DND-41 (cell line): Measurements from ENCODE around the gene TLR5.

Experiments
- CTCF ChIP-seq: IDR thresholded peaks from 2 replicates; pipeline ENCODE4 v1.5.1; 2012; ENCODE audit warnings: borderline replicate concordance, low read length, moderate library complexity, mild to moderate bottlenecking; ENCODE audit not compliant: poor library complexity, severe bottlenecking; ENCODE audit errors: extremely low read depth
- EZH2 ChIP-seq: IDR thresholded peaks from 3 replicates; pipeline ENCODE4 v1.6.1; 2012; ENCODE audit warnings: borderline replicate concordance, low read depth, mild to moderate bottlenecking, moderate library complexity, low read length, inconsistent platforms; ENCODE audit not compliant: severe bottlenecking

- TF ChIP-seq CTCF = peak; percentile 96
- no peak for TF ChIP-seq EZH2
These were observed 9.7 kb downstream of the TLR5 start for GRCh38 chr1:223133306-223133823.
